HG02943 (cell line): ENCODE results near the gene PHKA1.
"Not testable (repeated sequence)": the region's sequence is repeated elsewhere in the genome, so short reads cannot be mapped to it uniquely, and the experiment has no call there.

Source experiments
- ATAC-seq: cut with Tn5 transposase; IDR thresholded peaks from one replicate; pipeline ENCODE4 v1.9.1; 2021; ENCODE audit warnings: mild to moderate bottlenecking, low read depth, moderate library complexity; ENCODE audit not compliant: unreplicated experiment

PHKA1 gene

DNA sequence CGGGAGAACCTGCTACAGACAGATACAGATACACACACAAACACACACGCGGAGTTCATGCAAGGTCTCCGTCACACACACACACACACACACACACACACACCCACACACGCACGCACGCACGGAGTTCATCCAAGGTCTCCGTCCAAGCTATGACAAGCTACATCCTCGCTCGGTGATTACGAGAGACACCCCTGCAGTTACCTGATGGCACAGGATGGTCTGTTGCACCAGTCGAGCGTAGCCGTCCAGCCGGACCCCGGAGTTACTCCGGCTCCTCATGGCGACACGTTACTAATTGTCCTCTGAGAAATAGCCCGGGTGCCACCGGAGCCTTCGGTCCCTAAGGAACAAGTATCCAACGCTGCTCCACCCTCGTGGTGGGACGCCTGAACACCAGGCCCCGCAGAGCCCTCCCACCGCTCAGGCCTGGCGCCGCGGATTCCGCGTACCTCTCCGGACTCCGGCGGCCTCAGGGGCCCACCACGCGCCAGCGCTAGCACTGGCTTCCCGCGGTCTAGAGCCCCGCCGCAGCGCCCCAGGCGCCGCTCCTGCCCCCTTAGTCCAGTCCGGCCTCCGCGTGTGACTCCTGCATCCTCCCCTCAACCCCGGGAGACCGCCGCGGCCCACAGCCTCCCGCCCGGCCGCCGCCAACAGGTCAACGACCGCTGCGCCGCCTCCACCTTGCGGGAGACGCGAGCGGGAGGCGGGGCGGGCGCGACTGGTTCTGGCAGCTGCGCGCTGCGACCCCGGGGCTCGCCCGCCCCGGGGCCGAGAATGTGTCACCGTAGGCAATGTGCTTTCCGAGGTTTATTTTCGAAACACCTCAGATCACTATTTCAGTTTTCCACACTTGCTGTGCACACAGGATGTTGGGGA, at the start of gene PHKA1:
Gene PHKA1 (minus strand): TSS at position 708 of the 879 bp plus-strand sequence. CDS start 426 bp downstream, at position 282.
- not testable (repeated sequence) for ATAC-seq

DNA sequence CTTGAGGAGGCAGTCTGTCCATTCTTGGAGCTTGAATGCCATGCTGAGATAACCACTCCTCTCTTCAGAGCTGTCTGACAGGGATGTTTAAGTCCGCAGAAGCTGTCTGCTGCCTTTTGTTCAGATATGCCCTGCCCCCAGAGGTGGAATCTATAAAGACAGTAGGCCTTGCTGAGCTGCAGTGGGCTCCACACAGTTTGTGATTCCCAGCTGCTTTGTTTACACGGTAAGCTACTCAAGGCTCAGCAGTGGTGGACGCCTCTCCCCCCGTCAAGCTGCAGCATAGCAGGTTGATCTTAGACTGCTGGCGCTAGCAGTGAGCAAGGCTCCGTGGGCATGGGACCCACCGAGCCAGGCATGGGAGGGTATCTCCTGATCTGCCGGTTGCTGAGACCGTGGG, 46.3 kb upstream of the PHKA1 start:
- not testable (repeated sequence) for ATAC-seq

DNA sequence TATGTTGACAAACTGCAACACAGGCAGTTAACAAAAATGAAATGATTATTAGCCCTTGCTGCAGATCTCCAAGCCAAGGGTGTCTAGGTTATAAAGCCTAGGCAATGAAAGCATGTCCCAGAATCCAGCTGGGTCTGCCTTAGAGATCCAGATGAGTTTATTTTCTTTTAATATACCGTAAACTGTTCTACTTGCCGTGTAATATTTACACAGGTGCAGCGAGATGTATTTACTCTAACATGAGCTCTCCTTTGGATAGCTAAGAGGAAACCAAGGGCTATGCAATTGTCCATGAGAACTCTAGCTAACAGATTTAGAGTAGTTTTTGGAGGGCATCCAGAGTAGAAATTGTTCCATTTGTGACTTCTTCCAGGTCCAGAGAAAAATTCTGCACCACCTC, 34.4 kb upstream of the PHKA1 start:
- ATAC-seq = not testable (repeated sequence)

DNA sequence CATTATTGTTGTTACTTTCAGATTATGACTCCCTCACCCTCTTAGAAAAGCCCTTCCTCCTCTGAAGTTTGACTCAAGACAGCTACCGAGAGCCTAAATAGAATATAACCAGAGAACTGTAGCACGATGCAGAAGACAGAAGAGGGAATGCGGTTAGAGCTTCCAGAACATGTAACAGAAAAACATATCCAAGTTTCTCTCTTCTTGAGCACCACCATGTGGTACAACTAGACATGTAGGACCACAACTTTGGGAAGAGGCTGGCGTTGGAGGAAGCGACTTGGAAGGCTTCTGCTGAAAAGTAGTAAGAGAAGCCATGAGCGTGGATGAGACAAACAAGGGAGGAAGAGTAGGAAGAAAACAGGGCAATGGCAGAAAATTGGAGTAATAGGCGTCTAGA, 31.4 kb upstream of the PHKA1 start:
- ATAC-seq = not testable (repeated sequence)

DNA sequence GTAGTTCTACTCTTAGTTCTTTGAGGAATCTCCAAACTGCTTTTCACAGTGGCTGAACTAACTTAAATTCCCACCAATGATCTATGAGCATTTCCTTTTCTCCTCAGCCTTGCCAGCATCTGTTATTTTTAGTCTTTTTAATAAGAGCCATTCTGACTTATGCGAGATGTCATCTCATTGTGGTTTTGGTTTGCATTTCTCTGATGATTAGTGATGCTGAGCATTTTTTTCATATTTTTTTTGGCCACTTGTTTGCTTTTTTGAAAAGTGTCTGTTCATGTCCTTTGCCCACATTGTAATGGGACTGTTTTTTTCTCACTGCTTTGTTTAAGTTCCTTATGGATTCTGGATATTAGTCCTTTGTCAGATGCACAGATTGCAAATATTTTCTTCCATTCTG, 21.5 kb upstream of the PHKA1 start:
- ATAC-seq = no peak

DNA sequence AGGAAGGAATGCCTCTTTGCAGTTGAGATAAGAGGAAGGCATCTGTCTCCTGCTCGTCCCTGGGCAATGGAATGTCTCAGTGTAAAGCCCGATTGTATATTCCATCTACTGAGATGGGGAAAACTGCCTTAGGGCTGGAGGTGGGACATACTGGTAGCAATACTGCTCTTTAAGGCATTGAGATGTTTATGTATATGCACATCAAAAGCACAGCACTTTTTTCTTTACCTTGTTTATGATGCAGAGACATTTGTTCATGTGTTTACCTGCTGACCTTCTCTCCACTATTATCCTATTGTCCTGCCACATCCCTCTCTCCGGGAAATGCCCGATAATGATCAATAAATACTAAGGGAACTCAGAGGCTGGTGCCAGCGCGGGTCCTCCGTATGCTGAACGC, 19.5 kb upstream of the PHKA1 start:
- ATAC-seq = not testable (repeated sequence)

DNA sequence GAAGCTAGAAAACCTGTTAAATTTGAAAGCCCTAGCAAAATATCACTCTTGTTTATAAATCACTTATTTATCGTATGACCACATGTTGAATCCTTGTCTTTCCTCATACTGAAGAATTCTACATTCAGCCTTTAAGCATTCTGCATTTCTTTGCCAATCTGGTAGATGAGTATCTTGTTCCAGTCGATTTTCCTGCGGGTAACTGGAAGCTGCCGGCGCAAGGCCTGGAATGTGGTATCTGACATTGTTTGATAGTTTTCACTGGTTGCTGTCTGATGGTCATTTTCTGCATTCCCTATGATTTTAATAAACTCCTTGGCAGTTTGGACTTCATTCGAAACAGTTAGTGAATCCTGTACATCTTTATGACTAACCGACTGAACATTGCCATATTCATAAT, 13.7 kb upstream of the PHKA1 start:
- no peak for ATAC-seq

DNA sequence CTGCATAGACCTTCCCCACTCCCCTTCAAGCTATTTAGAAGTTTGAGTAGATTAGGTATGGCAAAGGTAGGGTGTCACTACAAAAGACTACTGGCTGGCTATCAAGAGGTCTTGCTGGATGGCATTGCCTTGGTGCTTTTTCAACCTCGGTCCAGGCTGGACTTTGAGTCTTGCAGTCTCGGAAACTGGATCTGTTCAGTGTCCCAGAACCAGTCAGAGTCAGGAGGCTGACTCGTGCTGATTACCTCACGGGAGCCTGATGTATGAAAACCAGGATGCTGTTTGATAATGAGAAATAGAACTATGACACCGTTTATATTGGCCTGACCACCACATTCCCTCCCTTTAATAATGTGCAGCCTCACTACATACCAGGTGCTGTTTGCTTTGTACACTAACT, 2.7 kb upstream of the PHKA1 start:
- no peak for ATAC-seq

DNA sequence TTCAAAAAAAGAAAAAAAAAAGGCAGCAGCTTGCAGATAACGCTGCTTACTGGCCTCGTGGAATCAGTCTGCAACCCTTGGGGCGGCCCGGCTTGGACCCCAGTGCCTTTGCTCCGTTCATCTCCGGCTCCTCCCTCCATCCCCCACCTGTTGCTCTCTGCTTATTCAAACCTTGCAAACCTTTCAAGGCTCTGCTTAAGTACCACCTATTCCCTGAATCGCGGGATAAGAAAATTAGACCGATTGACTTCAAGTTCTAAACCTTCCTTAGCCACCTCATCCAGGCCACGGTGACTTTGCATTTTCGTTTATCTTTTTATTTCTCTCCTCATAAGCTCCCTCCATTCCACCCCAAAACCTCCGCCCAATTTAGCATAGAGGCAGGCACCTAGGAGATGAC, 1.4 kb upstream of the PHKA1 start:
- ATAC-seq = no peak

DNA sequence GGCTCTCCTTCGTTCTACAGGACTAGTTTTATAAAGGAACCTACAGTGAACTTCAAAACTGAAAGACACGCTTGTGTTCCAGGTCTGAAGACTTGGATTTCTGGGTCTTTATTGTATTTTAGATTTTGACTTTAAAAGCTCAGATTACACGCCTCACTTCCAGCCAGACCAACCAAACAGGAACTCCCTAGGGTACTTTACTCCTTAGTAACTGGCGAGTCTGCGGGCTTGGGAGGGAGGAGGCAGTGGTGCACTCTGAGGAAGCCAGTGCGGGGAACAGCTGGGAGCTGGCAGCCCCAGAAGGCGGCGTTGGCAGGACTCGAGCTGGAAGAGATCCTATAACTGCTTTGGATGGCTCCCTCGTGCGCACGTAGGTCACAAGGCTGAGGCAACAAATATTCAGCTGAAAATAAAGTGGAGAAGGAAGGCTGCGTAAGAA, 391 bp upstream of the PHKA1 start:
- ATAC-seq = no peak

DNA sequence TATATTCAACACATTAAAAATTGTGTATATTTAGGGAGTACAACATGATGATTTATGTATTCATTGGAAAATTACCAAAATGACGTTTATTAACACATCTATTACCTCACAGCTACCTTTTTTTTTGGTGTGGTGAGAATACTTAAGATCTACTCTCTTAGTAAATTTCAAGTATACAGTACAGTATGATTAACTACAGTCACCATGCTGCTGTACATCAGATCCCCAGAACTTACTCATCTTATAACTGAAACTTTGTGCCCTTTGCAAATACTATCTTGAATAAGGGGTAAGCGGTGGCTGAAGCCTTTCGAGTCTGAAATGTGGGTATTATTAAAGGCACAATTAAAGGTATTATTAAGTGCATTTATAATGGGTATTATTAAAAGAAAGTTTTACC, 976 bp downstream of the PHKA1 start:
- ATAC-seq = no peak

DNA sequence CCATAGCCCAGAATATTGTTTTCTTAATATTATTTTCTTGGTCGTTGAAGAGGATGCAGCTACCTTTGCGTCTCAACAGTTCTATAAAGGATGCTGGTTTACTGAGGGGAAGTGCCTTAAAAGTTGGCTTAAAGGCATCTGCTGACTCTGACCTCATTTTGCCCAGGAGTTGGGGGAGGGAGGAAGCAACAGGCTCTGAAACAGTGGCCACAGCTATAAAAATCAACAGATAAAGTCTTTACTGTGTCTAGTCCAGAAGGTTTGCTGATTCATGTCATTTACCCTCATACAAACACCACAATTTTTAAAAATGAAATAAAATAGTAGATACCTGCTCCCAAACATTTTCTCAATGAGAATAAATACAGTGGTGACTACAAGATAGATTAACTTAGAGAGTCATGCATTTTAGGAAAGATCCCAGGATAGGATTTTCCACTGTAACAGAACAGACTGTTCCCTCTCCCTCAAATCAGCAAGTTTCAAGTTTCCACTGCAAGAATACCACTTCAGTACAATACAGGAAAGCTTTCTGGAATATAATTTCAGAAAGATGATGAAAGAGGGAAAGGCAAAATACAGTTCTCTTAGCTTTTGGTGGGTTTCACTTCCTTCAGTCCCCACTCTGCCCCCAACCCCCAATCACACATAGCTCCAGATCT, 1.9 kb downstream of the PHKA1 start:
- ATAC-seq = no peak

DNA sequence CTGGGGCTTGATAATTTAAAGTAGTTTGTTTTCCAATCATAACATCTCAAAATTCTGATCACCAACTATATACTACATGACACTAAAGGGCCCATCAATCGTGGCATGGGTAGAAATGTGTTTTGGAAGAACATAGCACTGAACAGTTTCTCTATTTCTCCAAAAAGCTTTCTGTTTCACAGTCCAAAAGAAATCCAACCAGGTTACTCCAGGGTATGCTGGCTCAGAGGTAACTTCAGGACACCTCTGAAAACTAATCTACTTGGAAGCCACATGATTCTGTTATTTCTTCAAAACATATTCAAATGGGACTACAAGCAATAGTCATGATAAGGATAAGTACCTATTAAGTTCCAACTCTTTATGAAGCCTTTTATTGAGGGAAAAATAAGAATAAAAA, 8.3 kb downstream of the PHKA1 start:
- ATAC-seq = no peak

DNA sequence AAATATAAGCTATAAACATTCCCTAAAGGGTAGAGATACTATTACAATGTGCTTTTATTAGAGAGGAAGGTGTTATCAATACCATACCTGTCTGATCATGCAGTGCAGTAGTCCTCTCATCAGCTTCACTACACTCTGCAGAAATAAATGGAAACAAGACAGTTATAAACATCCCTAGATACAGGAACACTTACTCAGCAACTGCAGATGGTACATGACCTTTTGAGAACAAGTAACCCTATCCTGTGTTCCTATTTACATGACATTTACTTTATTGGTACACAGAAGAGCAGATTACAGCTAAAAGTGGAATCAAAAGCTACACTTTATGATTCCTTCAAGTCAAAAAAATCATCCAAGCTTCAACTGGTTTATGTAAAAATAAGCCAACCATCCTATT, 9.0 kb downstream of the PHKA1 start:
- no peak for ATAC-seq

DNA sequence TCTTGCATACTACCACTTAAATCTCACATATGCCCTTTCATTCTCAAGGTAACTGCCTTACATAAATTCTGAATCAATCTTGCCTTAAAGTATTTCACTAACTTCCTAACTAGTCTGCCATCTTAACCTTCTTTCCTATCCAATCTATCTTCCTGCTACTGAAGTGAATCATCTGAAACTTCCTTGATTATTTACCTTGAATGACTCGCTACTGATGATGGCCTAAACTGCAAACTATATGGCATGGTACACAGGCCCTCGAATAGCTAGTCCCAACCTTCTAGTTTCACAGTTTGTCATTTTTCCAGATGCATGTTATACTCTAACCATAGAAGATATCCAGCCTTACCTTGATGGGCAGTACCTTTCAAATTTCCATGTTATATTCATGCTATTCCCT, 19.9 kb downstream of the PHKA1 start:
- ATAC-seq = no peak

DNA sequence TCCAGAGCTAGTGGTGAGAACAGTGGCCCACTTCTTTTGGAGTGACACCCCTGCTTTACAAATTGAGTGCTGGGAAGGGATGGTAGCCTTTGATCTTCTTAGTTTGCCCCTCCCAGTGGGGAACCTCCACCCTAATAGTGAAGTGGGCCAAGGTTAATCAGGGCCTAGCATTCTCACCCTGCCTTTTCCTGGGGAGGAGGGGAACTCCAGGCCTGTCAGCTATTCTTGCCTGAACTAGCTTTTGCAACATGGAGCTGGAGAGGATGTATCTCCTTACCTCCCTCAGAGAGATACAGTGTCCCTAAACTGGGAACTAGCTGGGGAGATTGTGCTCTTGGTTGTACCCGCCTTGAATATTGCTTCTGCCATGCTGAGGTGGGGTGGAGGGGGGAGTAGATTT, 20.6 kb downstream of the PHKA1 start:
- no peak for ATAC-seq

DNA sequence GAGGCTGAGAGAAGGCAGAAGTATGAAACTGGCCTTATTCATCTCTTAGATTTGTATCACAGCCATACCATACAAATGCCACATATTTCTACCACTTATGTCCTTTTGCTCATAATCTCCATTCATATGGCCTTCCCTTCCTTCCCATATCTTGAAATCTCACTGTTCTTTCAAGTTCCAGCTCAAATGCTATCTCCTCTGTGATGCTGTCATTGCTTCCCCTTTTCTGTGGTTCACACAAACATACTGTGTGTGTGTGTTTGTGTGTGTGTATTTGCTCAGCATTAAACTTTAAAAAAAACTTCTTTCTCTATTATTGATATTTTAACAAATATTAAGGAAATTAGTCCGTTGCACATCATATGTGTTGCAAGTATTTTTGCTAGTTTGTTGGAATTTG, 26.7 kb downstream of the PHKA1 start:
- no peak for ATAC-seq

DNA sequence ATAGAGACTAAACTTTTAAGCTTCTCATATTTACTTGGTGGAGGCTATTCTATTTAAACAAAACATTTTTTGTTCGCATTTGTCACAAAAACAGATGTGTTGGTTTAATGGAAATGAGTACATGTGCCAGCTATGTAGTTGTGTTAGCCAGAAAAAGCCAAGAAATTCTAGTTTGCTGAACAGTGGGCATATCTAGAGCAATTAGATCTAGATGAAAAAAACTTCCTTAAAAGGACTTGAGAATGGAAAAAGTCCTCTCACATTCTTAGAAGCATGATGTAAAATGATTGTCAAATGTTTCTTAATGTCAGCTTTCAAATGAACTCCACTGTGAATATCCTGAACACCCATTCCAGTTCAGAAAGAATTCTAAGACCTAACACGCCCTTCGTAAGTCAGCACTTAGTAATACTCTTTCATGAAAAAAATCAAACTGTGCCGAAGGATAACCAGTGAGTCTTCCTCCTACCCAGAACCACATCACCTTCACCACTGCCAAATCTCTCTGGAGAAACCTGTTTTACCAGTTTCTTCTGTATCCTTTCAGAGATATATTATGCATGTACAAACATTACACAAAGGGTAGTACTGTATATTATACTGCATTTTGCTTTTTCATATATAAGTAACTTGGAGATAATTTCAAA, 28.2 kb downstream of the PHKA1 start:
- ATAC-seq = no peak

DNA sequence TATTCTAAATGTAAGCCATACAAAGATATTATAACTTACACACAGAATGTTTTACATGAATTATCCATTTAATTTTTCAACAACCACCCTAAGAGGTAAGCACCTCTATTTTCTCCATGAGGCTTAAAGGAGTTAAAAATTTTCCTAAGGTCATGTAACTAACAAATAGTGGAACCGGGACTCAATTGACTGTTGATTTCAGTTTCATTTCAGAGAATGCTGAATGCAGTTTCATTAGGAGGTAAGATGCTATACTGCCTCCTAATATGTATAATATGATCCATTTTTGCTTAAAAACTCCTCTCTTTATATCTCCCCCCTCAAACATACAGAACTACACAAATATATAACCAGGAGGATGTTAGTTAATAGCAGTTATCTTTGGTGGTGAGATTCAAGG, 29.1 kb downstream of the PHKA1 start:
- ATAC-seq = no peak

DNA sequence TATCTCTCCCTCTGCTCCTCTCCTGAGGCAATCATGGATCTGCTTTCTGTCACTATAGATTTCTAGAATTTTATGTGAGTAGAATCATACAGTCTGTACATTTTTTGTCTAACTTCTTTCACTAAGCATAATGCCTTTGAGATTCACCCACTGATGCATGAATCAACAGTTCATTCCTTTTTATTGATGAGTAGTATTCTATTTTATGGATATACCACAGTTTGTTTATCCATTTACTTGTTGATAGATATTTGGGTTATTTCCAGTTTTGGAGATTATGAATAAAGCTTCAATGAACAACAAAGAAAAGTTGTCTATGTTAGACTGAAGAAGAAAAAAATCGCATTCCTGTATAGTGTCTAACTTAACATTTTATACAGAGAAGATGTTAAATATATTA, 30.5 kb downstream of the PHKA1 start:
- no peak for ATAC-seq

DNA sequence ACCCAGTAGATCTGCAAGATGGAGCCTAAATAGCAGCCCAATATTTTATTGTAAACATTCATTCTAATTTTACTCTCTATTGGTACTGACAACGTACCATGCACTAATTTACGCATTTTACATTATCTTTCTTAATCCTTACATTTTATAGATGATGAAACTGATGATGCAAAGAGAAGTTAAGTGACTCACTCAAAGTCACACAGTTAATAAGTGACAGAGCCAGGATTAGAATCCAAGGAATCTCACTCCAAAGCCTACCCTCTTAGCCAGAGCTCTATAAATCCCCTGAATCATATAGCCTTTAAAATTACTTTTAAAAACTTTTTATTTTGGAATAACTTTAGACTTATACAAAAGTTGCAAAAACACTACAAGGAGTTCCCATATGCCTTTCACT, 37.6 kb downstream of the PHKA1 start:
- ATAC-seq = no peak
